Ishikawa (cell line): ENCODE measurements around the gene RARA.

Source experiments
- CEBPB ChIP-seq: IDR thresholded peaks from 2 replicates; pipeline ENCODE4 v1.6.1; 2012
- CREB1 ChIP-seq: IDR thresholded peaks from 2 replicates; pipeline ENCODE4 v1.6.1; 2012; ENCODE audit warnings: low read depth
- EGR1 ChIP-seq: IDR thresholded peaks from 2 replicates; pipeline ENCODE4 v1.6.1; 2012
- EP300 ChIP-seq: IDR thresholded peaks from 2 replicates; pipeline ENCODE4 v1.6.1; 2012; ENCODE audit warnings: borderline replicate concordance
- FOXM1 ChIP-seq: IDR thresholded peaks from 2 replicates; pipeline ENCODE4 v1.6.1; 2012; ENCODE audit warnings: low read depth, borderline replicate concordance
- MAX ChIP-seq: IDR thresholded peaks from 2 replicates; pipeline ENCODE4 v1.6.1; 2012
- NFIC ChIP-seq: IDR thresholded peaks from 2 replicates; pipeline ENCODE4 v1.6.1; 2012
- RAD21 ChIP-seq: IDR thresholded peaks from 2 replicates; pipeline ENCODE4 v1.6.1; 2012; ENCODE audit warnings: low read depth
- REST ChIP-seq: IDR thresholded peaks from 2 replicates; pipeline ENCODE4 v1.6.1; 2012; ENCODE audit warnings: low read depth, mild to moderate bottlenecking
- TAF1 ChIP-seq: IDR thresholded peaks from 2 replicates; pipeline ENCODE4 v1.6.1; 2012; ENCODE audit warnings: low read depth, mild to moderate bottlenecking
- TCF12 ChIP-seq: IDR thresholded peaks from 2 replicates; pipeline ENCODE4 v1.6.1; 2012; ENCODE audit warnings: low read depth
- TEAD4 ChIP-seq: IDR thresholded peaks from 2 replicates; pipeline ENCODE4 v1.6.1; 2012
- USF1 ChIP-seq: IDR thresholded peaks from 2 replicates; pipeline ENCODE4 v1.6.1; 2012
- YY1 ChIP-seq: IDR thresholded peaks from 2 replicates; pipeline ENCODE4 v1.6.1; 2012; ENCODE audit warnings: low read depth
- ZBTB7A ChIP-seq: IDR thresholded peaks from 2 replicates; pipeline ENCODE4 v1.6.1; 2012; ENCODE audit warnings: low read depth

The RARA gene

GRCh38 chr17:40372031-40372430, 63.1 kb downstream of the RARA start:
- no peak for TF ChIP-seq EGR1
- no peak for TF ChIP-seq YY1
- no peak for TF ChIP-seq EP300
- no peak for TF ChIP-seq NFIC
- no peak for TF ChIP-seq CEBPB
- TF ChIP-seq TEAD4, result no peak
- no peak for TF ChIP-seq CREB1
- TF ChIP-seq ZBTB7A, result no peak
- TF ChIP-seq USF1, result no peak
- no peak for TF ChIP-seq RAD21
- no peak for TF ChIP-seq TAF1
- no peak for TF ChIP-seq REST
- no peak for TF ChIP-seq MAX
- TF ChIP-seq FOXM1, result no peak

- no peak for TF ChIP-seq RAD21
- TF ChIP-seq ZBTB7A, result no peak
- no peak for TF ChIP-seq TAF1
- no peak for TF ChIP-seq TEAD4
- TF ChIP-seq MAX, result no peak
These were observed 64.3 kb downstream of the RARA start for GRCh38 chr17:40373324-40373723.

- TF ChIP-seq NFIC, result no peak
- TF ChIP-seq MAX, result no peak
- TF ChIP-seq TAF1, result no peak
- TF ChIP-seq REST, result no peak
- no peak for TF ChIP-seq YY1
- TF ChIP-seq CREB1, result no peak
- TF ChIP-seq USF1, result no peak
- TF ChIP-seq TCF12, result no peak
- no peak for TF ChIP-seq RAD21
- no peak for TF ChIP-seq ZBTB7A
- no peak for TF ChIP-seq TEAD4
- TF ChIP-seq CEBPB, result no peak
- TF ChIP-seq EGR1, result no peak
- no peak for TF ChIP-seq EP300
- no peak for TF ChIP-seq FOXM1
These were observed 65.0 kb downstream of the RARA start for GRCh38 chr17:40373999-40374398.

GRCh38 chr17:40374821-40375498, 66.0 kb downstream of the RARA start:
- TF ChIP-seq CEBPB, result no peak

- TF ChIP-seq RAD21 (no peak), TCF12 (no peak)
These were observed 68.9 kb downstream of the RARA start for GRCh38 chr17:40377832-40378231.

GRCh38 chr17:40378966-40379365, 70.0 kb downstream of the RARA start:
- TF ChIP-seq TEAD4 (no peak), ZBTB7A (no peak), EGR1 (no peak), EP300 (no peak), CREB1 (no peak), CEBPB (no peak), USF1 (no peak), TAF1 (no peak), YY1 (no peak), NFIC (no peak), FOXM1 (no peak)
